Adipose tissue (tissue), 3 donors: Measurements from ENCODE around the gene NDUFAF7. TPM values are rescaled to one million over a fixed set of nuclear protein-coding genes. Genes with fewer than 3 reads are reported as not detected.
"Not testable (repeated sequence)": the region's sequence is repeated elsewhere in the genome, so short reads cannot be mapped to it uniquely, and the experiment has no call there.

Source experiments
- H3K27ac ChIP-seq: one replicate; pipeline ENCODE4 v1.5.1; 2013; ENCODE audit warnings: low read depth, low read length
- WGBS, 3 donors: extraction: QIAGEN DNeasy Blood & Tissue Kit; methylation state at CpG; one replicate each; pipeline ENCODE4 v1.1.7; 2013; 5-methylcytosine and 5-hydroxymethylcytosine counted together
- polyA plus RNA-seq, 3 donors: library from polyadenylated mRNA; stranded (reverse); fragments of 200-250 nt; gene quantifications; one replicate each; pipeline ENCODE4 v1.2.3, GENCODE V29; 2013
- donor health status: healthy with polysubstance abuse.
- donor health status: Bipolar disorder and iron deficiency.
- donor health status: healthy.

Gene NDUFAF7, protein sequence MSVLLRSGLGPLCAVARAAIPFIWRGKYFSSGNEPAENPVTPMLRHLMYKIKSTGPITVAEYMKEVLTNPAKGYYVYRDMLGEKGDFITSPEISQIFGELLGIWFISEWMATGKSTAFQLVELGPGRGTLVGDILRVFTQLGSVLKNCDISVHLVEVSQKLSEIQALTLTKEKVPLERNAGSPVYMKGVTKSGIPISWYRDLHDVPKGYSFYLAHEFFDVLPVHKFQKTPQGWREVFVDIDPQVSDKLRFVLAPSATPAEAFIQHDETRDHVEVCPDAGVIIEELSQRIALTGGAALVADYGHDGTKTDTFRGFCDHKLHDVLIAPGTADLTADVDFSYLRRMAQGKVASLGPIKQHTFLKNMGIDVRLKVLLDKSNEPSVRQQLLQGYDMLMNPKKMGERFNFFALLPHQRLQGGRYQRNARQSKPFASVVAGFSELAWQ
- 10 to 100 TPM in 2 of 3 donors, 1 to 10 TPM in 1; 6.4 to 11.1 (median 10.3) TPM for polyA plus RNA-seq

DNA sequence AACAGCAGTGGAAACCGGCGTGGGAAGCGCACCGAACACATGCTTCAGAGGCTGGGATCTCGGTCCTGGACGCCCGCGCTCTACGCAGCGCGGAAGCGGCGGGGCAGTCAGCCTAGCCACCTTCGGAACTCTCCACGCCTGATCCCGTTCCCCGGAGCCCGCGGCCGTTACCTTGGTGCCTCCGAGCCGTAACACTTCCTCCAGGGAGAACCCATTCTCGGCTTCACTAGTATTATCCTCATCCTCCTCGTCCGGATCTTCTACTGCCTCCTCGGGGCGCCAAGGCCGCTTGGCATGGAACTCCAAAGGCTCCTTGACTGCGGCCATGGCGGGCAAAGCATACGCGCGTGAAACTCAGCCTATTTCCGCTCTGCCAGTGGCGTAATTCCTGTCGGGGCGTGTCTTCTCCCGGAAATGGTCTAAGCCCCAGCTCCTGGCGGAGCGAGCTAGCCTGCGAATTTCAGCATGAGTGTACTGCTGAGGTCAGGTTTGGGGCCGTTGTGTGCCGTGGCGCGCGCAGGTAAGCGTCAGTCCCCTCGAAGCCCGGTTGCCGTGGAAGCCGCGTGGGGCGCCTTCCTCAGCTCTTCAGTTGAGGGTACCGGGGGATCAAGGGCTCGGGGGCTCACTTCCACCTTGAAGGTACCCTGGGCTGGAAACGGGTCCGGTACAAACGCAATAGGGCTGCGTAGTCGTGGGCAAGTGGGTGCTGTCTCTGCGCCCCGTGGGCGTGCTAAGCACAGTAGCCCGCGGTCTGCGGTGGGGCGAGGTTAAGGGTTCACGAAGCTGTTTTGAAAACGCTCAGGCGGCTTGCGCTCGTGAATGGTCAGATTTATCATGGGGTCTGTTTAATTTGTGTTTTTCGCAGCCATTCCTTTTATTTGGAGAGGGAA is at the start of gene NDUFAF7, which contains the start of gene CEBPZ:
Gene NDUFAF7, plus strand, starts transcription at position 418 of the 890 bp plus-strand sequence. Its CDS starts 48 bp downstream, at position 466.
Gene CEBPZ, minus strand, starts transcription at position 356 of the 890 bp plus-strand sequence. Its CDS starts 29 bp downstream, at position 327.
- H3K27ac ChIP-seq, result peak within 1 kb of the TSS; percentile 73
- 0% methylated on average over 72 to 73 of the region's 73 CpGs for WGBS, 3 donors

GRCh38 chr2:37181726-37182684 is 49.5 kb upstream of the NDUFAF7 start:
- WGBS, 3 donors, result 78 to 84% (median 80%) methylated on average over 17 of the region's 17 CpGs
- no peak overlapping the region for H3K27ac ChIP-seq

DNA sequence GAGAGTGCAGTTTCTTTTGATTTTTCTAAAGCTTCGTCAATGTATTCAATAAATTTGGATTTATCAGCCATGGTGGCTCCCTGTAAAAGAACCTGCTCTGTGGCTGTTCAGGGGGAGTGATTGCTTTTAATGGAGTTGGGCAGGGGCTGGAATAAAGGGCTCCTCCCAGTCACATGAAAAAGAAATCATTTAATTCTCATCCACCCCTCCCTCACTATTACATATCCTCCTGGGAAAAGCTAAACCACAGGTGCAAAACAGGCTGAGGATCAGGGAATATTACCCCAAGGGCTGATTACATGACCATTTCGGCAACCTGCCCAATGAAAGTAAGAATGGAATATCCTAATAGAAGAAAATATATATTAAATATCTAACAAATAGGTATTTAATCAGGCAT is 42.9 kb upstream of the NDUFAF7 start, which contains the start of gene SULT6B1:
Gene SULT6B1, minus strand, starts transcription at position 101 of the 400 bp plus-strand sequence. Its CDS starts 30 bp downstream, at position 71.
- H3K27ac ChIP-seq, result no peak within 1 kb of the TSS
- WGBS, 3 donors, result 92 to 100% (median 94%) methylated on average over 2 of the region's 2 CpGs

- H3K27ac ChIP-seq, result no peak overlapping the region
Observed at GRCh38 chr2:37189452-37190153, 41.9 kb upstream of the NDUFAF7 start.

DNA sequence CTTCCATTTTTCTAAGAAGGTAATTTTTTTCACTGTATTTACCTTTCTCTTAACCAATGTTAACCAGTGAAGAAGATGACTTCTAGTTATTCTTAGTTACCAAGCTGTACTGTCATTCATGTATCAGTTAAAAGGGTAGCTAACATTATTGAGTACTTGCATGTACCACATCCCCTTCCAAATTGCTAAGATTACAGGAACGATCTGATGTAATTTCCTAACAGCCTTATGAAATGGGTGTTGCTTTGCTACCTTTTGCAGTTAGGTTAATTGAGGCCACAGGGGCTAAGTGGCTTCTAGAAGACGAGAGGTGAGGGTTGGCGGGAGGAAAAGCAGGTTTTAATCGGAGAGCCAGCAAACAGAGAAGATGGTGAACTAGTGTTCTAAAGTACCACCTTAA is 41.2 kb upstream of the NDUFAF7 start:
- WGBS, 3 donors, result 57 to 88% (median 60%) methylated on average over 4 of the region's 4 CpGs
- no peak overlapping the region for H3K27ac ChIP-seq

More at GRCh38 chr2:37189452-37190153, 41.9 kb upstream of the NDUFAF7 start:
- WGBS, 3 donors, result 50 to 74% (median 55%) methylated on average over 6 of the region's 6 CpGs

DNA sequence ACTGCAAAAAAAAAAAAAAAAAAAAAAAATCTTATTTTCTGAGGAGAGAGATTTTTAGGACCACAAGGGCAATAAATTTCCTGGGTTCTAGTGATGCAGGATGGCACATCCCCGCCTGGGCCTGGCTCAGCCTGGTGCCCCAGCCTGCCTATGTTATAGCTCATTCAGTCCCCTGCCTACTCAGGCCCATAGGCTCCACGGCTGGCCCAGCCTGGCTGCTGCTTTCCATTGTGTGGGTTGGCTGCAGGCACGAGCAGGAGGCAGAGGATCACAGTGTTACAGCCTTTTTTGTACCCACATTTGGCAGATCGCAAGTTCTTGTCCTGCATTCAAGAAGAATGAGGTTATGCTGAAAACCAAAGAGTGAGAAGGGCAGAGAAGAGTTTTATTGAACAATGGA is 40.2 kb upstream of the NDUFAF7 start:
- no peak overlapping the region for H3K27ac ChIP-seq
- WGBS, 3 donors, result 83 to 87% (median 85%) methylated on average over 4 of the region's 4 CpGs

DNA sequence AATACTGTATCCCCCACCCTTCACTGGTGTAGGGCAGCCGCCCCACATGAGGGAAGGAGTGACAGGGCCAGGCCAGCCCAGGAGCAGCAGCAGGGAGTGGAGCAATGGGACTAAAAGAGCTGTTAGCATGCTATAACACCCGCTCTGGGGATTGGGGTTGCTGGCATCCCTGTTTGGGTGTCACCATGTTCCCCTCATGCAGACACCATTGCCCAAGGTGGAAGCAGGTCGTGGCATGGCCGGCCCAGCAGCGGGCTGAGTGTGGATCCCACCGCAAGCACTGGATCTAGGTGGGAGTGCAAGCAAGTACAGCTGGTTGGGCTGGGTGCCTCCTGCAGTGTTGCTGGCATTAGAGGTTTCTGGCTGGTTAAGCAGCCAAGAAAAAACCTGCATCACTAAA is 39.7 kb upstream of the NDUFAF7 start:
- H3K27ac ChIP-seq, result no peak overlapping the region
- 79 to 89% (median 83%) methylated on average over 6 of the region's 6 CpGs for WGBS, 3 donors

DNA sequence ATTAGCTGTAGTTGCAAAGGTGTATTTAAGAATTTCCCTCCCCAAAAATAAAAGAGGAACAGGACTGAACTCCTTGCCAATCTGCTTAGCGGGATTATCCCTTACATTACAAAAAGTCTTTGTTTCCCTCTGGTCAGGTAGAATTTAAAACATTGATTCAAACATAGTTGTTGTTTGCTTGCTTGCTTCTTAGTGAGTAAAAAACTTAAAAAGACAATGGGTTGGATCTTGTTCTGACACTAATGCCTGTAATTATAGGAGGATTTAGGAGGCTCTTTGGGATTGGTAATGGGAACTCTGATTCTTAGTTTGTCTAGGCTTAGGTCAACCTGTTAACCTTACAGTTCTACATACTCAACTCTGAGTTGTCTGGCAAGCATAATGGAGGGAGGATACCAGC is 38.9 kb upstream of the NDUFAF7 start:
- H3K27ac ChIP-seq, result no peak overlapping the region
- 88 to 95% (median 92%) methylated on average over 1 of the region's 1 CpG for WGBS, 3 donors

GRCh38 chr2:37195862-37196319 is 35.6 kb upstream of the NDUFAF7 start:
- 80 to 82% (median 82%) methylated on average over 20 of the region's 20 CpGs for WGBS, 3 donors
- H3K27ac ChIP-seq, result not testable (repeated sequence)

- H3K27ac ChIP-seq, result peak within 1 kb of the TSS; percentile 60
- 0 to 1% (median 1%) methylated on average over 72 of the region's 72 CpGs for WGBS, 3 donors
Observed at GRCh38 chr2:37196320-37197195, 34.9 kb upstream of the NDUFAF7 start, which contains the start of gene CEBPZOS. Gene CEBPZOS, plus strand, starts transcription at chr2:37196496. Its CDS starts 3,209 bp downstream, at chr2:37199705.

DNA sequence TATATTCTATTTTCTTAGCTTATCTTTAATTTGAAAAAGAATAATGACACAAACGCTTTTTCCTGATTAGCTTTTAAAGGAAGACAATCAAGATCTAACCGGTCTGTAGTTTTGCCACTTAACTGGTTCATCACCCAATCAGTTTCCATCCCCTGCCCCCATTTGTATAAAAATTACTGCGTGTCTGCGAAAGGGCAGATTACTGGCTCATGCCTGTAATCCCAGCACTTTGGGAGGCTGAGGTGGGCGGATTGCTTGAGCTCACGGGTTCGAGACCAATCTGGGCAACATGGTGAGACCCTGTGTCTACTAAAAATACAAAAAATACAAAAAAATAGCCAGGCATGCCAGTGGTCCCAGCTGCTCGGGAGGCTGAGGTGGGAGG is 32.8 kb upstream of the NDUFAF7 start:
- 86 to 93% (median 93%) methylated on average over 8 of the region's 8 CpGs for WGBS, 3 donors
- H3K27ac ChIP-seq, result no peak overlapping the region

GRCh38 chr2:37201208-37201607 is 30.2 kb upstream of the NDUFAF7 start:
- 74 to 87% (median 84%) methylated on average over 1 of the region's 1 CpG for WGBS, 3 donors
- H3K27ac ChIP-seq, result no peak overlapping the region

- H3K27ac ChIP-seq, result no peak overlapping the region
- WGBS, 3 donors, result 65 to 94% (median 83%) methylated on average over 1 of the region's 1 CpG
Observed at GRCh38 chr2:37201766-37202165, 29.7 kb upstream of the NDUFAF7 start.

DNA sequence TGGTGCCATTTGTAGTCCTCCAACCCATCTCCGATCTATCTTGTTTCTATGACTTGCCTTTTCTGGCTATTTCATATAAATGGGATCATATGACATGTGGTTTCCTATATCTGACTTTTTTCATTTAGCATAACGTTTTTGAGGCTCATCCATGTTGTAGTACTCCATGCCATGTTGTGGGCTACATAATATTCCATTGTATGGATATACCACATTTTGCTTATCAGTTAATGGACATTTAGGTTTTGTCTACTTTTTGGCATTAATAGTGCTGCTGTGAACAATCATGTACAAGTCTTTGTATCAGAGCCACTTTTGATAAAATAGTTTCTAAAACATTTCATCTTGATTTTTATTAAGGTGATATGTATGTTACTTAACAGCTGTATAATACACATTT is 27.8 kb upstream of the NDUFAF7 start:
- WGBS, 3 donors, result 90 to 96% (median 95%) methylated on average over 2 of the region's 2 CpGs
- no peak overlapping the region for H3K27ac ChIP-seq

GRCh38 chr2:37205071-37205661 is 26.3 kb upstream of the NDUFAF7 start:
- H3K27ac ChIP-seq, result not testable (repeated sequence)
- 84 to 91% (median 85%) methylated on average over 8 of the region's 8 CpGs for WGBS, 3 donors
